ENCODE results near the gene GRID1.

Gene GRID1

DNA sequence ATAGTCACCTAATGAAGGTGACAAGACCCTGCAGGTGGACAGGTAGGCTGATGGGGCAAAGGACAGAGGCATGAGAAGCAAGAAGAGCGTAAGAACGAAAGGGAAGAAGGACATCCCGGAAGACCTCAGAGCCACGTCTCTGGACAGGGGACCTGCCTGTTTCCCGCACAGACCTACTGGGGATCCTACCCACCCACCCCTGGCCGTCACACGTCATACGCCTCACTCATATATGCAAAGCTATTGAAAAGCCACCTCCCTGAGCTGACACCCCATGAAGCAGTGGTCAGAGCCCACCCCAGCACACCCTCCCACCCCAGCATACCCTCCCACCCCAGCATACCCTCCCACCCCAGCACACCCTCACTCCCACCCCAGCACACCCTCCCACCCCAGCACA is 140.6 kb downstream of the GRID1 start:
- DNase-seq, result no peak

- no peak for DNase-seq
Measured at GRCh38 chr10:86225103-86225782, 141.4 kb downstream of the GRID1 start.

DNA sequence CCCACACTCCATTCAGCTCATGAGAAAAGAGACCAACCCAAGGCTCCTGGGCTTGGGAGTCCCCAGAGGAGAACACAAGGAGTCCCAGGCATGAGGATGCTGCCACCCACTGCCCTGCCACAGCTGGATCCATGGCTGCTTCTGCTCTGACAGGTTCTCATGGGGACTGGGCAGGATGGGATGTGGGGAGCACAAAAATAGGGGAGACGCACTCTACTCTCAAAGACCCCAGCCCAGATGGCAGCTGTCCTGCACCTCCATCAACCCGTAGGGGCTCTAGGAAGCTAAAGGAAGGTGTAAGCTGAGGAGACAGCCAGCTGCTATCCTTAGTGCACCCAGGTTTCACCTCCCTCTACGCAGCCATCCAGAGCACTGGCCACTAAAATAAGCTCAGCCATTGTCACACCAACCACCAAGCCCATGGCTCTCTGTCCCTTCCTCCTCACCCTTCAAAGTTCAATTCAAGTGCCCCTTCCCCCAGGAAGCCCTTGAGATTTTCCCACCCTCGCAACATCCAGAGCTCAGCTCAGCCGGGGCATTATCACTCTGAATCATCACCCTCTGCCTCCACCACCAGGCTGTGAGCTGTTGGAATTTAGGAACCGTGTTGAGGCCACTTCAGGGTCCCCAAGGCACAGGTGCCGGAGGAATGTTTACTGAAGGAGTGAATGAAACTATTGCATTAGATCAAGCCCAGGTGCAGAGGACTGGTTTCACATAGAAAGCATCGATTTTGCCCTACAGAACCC is 142.1 kb downstream of the GRID1 start:
- DNase-seq, result no peak

GRCh38 chr10:86223256-86223655 is 143.3 kb downstream of the GRID1 start:
- no peak for DNase-seq

DNA sequence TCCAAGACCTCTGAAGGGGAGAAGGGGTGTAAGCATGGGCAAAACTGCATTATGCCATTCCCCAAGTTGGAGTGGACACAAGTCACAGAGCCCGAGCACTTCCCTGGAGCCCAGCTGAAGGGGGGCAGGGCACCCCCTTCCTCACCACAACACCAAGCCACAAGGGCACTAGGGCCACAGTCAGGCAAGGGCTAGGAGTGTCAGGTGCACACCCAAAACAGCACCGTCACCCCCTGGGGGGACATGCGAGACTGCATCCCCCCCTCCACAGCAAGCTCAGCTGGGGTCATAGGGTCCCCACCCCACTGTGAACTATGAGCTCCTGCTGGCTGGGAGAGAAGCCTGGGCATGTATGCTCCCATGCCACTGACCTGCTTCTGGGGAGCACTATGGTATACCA is 143.9 kb downstream of the GRID1 start:
- DNase-seq, result no peak

DNA sequence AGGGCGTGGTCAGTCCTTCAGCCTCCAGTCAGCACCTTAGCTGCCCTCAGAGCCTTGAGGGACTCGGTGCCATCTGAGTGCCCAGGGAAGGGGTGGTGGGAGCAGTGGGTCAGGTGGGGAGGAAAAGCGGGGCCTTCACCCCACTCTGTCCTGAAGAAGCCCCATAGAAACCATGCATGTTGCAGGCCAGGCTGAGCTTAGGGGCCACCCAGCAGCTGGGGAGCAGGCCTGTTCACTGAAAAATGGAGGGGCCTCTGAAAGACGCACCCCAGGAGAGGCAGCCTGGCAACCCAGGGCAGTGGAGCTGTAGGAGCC is 144.3 kb downstream of the GRID1 start:
- no peak for DNase-seq

- DNase-seq, result no peak
Measured at GRCh38 chr10:86221442-86222335, 144.9 kb downstream of the GRID1 start.

GRCh38 chr10:86220626-86221025 is 146.0 kb downstream of the GRID1 start:
- no peak for DNase-seq

GRCh38 chr10:86219271-86219670 is 147.3 kb downstream of the GRID1 start:
- DNase-seq, result no peak

GRCh38 chr10:86218842-86219241 is 147.8 kb downstream of the GRID1 start:
- DNase-seq, result no peak

- DNase-seq, result peak; percentile 87
Measured at GRCh38 chr10:86218160-86218559, 148.4 kb downstream of the GRID1 start.

GRCh38 chr10:86217371-86218080 is 149.1 kb downstream of the GRID1 start:
- DNase-seq, result no peak

- DNase-seq, result no peak
Measured at GRCh38 chr10:86216886-86217285, 149.7 kb downstream of the GRID1 start.

- DNase-seq, result no peak
Measured at GRCh38 chr10:86215712-86216111, 150.9 kb downstream of the GRID1 start.

DNA sequence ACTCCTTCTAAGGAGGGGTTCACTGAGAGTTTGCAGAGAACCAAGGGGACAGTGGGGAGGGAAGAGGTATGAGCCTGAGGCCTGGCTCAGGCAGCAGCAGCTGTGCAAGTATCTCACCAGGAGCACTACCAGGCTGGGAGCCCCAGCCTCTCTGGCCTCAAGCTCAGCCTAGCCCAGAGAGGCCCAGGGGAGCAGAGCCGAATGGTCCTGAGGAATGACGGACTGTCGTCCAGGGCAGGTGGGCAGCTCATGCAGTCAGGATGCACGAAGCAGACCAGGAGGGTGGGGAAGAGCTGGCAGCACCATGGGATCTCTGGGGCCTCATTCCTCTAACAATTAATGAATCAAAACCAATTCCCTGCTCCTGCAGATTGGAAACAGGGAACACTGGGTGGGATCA is 151.5 kb downstream of the GRID1 start:
- DNase-seq, result no peak

DNA sequence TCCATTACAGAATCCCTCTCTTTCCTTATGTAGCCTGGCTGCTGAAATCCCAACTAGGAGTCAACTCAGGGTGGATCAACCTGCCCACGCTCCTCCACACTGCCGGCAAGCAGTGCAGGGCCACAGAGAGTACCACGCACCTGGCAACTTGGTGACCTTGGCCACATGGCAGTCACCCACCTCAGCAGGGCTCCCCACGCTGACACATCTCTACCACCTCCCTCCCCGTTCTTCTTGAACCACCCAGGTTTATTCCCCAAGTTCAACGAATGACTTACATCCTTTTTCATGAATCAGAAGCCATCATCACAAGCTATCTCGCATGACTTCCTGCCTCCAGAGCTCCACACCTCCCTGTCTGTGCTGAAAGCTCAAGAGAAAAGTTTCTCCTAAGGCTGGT is 153.4 kb downstream of the GRID1 start:
- DNase-seq, result no peak

DNA sequence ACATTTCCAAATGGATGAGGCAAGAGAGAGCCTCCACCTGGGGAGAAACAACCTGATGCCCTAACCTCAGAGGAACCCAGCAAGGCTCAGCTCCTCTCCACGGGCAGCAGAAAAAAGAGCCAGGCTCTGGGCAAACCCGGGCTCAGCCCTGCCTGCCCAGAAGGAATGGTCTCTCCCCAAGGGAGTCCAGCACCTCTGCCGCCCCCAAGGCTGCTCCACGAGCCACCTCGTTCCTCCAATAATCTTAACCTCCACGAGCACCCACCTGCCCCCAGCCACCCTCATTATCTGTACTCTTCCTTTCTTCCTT is 154.2 kb downstream of the GRID1 start:
- no peak for DNase-seq

- no peak for DNase-seq
Measured at GRCh38 chr10:86211691-86212390, 154.8 kb downstream of the GRID1 start.

- DNase-seq, result peak; percentile 51
Measured at GRCh38 chr10:86210416-86210815, 156.2 kb downstream of the GRID1 start.

DNA sequence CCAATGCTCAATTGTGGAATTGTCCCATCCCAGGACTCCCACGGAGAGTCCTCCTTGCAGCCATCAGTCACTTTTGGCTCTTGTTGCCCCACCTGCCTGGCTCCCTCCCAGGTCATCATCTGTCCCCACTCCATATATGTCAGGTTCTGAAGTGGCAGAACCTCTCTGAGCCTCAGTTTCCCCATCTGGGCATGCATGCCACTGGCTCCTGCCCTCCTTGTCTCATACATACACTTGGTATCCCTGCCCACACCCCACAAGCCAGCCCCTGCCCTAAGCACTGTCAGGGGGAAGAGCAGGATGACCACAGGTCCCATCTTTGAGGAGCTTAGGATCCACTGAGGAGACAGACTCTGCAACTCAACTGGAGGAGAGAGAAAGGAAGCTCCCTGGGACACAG is 156.9 kb downstream of the GRID1 start:
- DNase-seq, result no peak

- no peak for DNase-seq
Measured at GRCh38 chr10:86207226-86207625, 159.4 kb downstream of the GRID1 start.

GRCh38 chr10:86206240-86206579 is 160.4 kb downstream of the GRID1 start:
- no peak for DNase-seq
